LNCAP (cell line): ENCODE measurements around the gene TMEM229B.

ENCODE experiments used
- CTCF ChIP-seq: fragments of 450-650 bp; IDR thresholded peaks from 2 replicates; pipeline ENCODE4 v1.5.1; 2017; ENCODE audit warnings: mild to moderate bottlenecking

The TMEM229B gene

GRCh38 chr14:67503331-67503730, 14.8 kb upstream of the TMEM229B start:
- no peak for TF ChIP-seq CTCF

DNA sequence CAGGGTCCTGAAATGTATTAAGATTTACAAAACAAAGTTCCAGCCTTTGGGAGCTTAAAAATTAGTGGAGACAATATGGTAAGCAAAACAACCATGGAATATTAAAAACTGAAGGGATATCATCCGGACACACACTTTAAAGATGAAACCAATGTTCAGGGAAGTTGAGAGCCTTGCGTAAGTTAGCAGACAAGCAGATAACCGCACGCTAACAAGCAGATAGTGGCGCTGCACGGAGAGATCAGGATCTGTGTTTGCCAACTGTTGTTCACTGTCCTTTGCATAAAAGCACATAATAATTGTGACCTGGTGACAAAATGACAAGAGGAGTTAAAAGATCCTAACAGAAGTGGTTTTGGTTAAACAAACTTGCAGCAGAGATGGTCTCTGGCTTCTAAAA, 14.3 kb upstream of the TMEM229B start:
- TF ChIP-seq CTCF = no peak

DNA sequence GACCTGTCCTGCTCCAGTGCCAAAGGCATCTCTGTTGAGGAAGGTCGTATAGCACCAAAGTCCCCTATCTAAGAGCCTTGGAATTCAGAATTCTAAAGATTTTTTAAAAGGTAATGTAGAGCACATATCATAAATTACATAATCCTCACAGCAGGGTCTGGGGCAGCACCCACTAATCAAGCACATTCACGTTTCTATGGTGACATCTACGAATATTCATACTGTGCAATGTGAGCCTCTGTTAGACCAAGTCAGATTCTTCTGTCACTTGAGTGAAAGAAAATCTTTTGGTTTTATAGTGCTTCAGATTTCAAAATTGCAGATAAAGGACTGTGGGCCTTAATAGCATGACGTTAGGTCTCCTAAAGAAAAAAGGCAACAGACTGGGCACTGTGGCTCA, 13.1 kb upstream of the TMEM229B start:
- no peak for TF ChIP-seq CTCF

DNA sequence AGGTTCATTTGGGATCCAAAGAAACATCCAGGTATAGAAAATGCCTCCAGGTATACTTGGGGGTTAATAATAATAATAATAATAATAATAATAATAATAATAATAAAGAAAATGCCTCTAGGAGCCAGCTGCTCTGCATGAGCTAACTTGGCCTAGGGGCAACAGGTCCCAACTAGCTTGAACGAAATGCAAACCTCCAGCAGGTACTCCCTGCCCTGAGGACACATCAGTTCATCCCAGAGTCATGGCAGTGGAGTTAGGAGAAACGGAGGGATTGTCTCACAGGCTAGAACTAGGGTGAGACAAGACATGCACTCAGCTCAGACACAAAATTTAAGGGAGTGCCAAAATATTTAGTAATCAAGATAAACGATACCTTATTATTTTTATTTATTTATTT, 12.5 kb upstream of the TMEM229B start:
- TF ChIP-seq CTCF = no peak

DNA sequence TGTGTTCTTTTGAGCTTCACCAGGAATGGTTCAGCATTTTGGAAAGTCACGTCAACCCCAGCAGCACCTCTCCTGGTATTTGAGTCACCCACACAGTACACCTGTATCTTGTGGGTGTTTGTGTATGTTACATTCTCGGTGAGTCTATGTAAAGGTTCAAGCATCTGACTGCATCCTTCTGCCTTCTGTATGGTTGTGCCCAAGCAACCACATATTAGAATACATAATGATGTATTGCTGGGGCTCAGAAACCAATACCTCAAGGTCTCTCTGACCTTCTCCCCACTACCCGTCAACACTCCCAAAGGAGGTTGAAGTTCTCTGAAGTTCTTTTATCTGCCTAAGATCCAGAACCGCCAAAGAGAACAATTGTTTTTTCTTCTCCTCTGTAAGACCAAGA, 9.2 kb upstream of the TMEM229B start:
- TF ChIP-seq CTCF = no peak

DNA sequence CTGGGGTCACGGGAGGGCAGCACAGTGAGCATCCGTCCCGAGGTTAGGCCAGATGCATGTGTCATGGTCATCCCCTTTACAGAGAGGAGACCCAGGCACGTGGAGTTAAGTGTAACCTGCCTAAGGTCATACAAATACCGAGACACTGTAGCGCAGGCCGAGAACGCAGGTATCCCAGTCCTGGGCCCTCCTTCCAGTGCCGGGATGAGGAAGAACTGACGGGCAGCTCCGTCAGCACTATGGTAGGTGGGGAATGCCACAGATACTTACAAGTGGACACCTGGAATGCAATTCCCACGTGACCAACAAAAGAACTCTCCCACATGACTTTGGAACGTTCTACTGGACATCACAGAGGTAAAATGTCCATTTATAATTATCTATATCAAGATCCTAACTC, 8.7 kb upstream of the TMEM229B start:
- TF ChIP-seq CTCF = no peak

- no peak for TF ChIP-seq CTCF
These were observed 7.3 kb upstream of the TMEM229B start for GRCh38 chr14:67495827-67496226.

- TF ChIP-seq CTCF = no peak
These were observed 4.7 kb upstream of the TMEM229B start for GRCh38 chr14:67493092-67493717.
